CD8-positive, alpha-beta memory T cell (primary cell): Measurements from ENCODE around the gene PCNT. TPM values are rescaled to one million over a fixed set of nuclear protein-coding genes. Genes with fewer than 3 reads are reported as not detected.

ENCODE experiments used
- CTCF ChIA-PET: fragments of 350-600 bp; sonication (Branson Sonifier 250); formaldehyde crosslinking; loops from one replicate; lab custom pipeline; 2021; ENCODE audit warnings: antibody characterized with exemption; lab: Charles Lee
- POLR2A ChIA-PET: fragments of 350-600 bp; sonication (Branson Sonifier 250); formaldehyde crosslinking; loops from one replicate; lab custom pipeline; 2021; ENCODE audit warnings: antibody characterized with exemption; lab: Charles Lee
- DNase-seq, 5 donors: peaks; one replicate each; pipeline versions ENCODE4 v3.0.0 to v3.0.0-alpha.2; 2020 to 2022; ENCODE audit warnings: mixed read lengths in 1 of 5
- H3K27ac ChIP-seq: one replicate; pipeline ENCODE4 v1.7.0; 2013; ENCODE audit warnings: low read depth, mild to moderate bottlenecking, low read length, moderate library complexity
- H3K27me3 ChIP-seq: 2 replicates; pipeline ENCODE4 v1.7.0; 2013; ENCODE audit warnings: low read length, mild to moderate bottlenecking; ENCODE audit not compliant: insufficient read depth, poor library complexity, severe bottlenecking
- H3K36me3 ChIP-seq: 2 replicates; pipeline ENCODE4 v1.7.0; 2013; ENCODE audit warnings: mild to moderate bottlenecking, low read length, moderate library complexity; ENCODE audit not compliant: insufficient read depth
- H3K4me1 ChIP-seq: 2 replicates; pipeline ENCODE4 v1.7.0; 2013; ENCODE audit warnings: mild to moderate bottlenecking, low read length, moderate library complexity; ENCODE audit not compliant: insufficient read depth
- H3K4me3 ChIP-seq: 2 replicates; pipeline ENCODE4 v1.7.0; 2013; ENCODE audit warnings: mild to moderate bottlenecking, low read length
- H3K9me3 ChIP-seq: 2 replicates; pipeline ENCODE4 v1.7.0; 2013; ENCODE audit warnings: mild to moderate bottlenecking, low read length
- H3K27ac Mint-ChIP-seq, 8 donors: one replicate each; pipeline ENCODE4 v1.8.0; 2020 to 2021; ENCODE audit warnings: mixed read lengths in 8 of 8, mild to moderate bottlenecking in 6 of 8, inconsistent platforms in 3 of 8, moderate library complexity in 3 of 8
- H3K27me3 Mint-ChIP-seq, 2 donors: one replicate each; pipeline ENCODE4 v1.8.0; 2020 to 2021; ENCODE audit warnings: mixed read lengths in 2 of 2, mild to moderate bottlenecking in 1 of 2, moderate library complexity in 1 of 2
- H3K36me3 Mint-ChIP-seq, 3 donors: one replicate each; pipeline ENCODE4 v1.8.0; 2020 to 2021; ENCODE audit warnings: mixed read lengths in 3 of 3, inconsistent platforms in 1 of 3, mild to moderate bottlenecking in 1 of 3
- H3K4me1 Mint-ChIP-seq, 3 donors: one replicate each; pipeline ENCODE4 v1.8.0; 2020 to 2021; ENCODE audit warnings: mixed read lengths in 3 of 3, inconsistent platforms in 1 of 3, mild to moderate bottlenecking in 1 of 3
- H3K4me3 Mint-ChIP-seq, 7 donors: one replicate each; pipeline ENCODE4 v1.8.0; 2020 to 2021; ENCODE audit warnings: mixed read lengths in 7 of 7, mild to moderate bottlenecking in 6 of 7, moderate library complexity in 4 of 7, inconsistent platforms in 2 of 7
- H3K9me3 Mint-ChIP-seq, 5 donors: one replicate each; pipeline ENCODE4 v1.8.0; 2020 to 2022; ENCODE audit warnings: mixed read lengths in 5 of 5, mild to moderate bottlenecking in 3 of 5, moderate library complexity in 2 of 5, inconsistent platforms in 1 of 5
- polyA plus RNA-seq: library from polyadenylated mRNA; unstranded; fragments of 300-500 nt; fragmentation: Illumina TruSeq; gene quantifications from one replicate; pipeline ENCODE4 v1.2.3, GENCODE V29; 2021
- total RNA-seq, 2 experiments: library from RNA; stranded (reverse); gene quantifications; one replicate each; pipeline ENCODE4 v1.2.3, GENCODE V29; 2021

Gene PCNT
- total and polyA plus RNA-seq, 3 experiments from 2014 or later, result 27.1 to 60.1 (median 54.8) TPM

GRCh38 chr21:46328151-46328550 is 4.2 kb downstream of the PCNT start:
- peaks cover 0 to 2% (median 0%) of the 10 kb centered on the region in 5 donors for H3K9me3 Mint-ChIP-seq
- H3K27ac Mint-ChIP-seq, result peak overlapping the region in 1 of 8 donors; percentile 62
- Histone ChIP-seq H3K4me3 (no peak overlapping the region), H3K4me1 (peaks cover 8% of the 10 kb centered on the region), H3K27me3 (no peaks in the 10 kb centered on the region), H3K9me3 (no peaks in the 10 kb centered on the region), H3K36me3 (peaks cover 8% of the 10 kb centered on the region), H3K27ac (no peak overlapping the region)
- no peaks in the 10 kb centered on the region for H3K27me3 Mint-ChIP-seq
- peak overlapping the region in 2 of 7 donors; percentile 34 to 51 for H3K4me3 Mint-ChIP-seq
- CTCF ChIA-PET, result no interaction called here
- no peak for DNase-seq
- peaks cover 13 to 19% (median 16%) of the 10 kb centered on the region in 3 donors for H3K4me1 Mint-ChIP-seq
- H3K36me3 Mint-ChIP-seq, result peaks cover 0 to 58% (median 7%) of the 10 kb centered on the region in 3 donors
- POLR2A ChIA-PET, result no interaction called here

DNA sequence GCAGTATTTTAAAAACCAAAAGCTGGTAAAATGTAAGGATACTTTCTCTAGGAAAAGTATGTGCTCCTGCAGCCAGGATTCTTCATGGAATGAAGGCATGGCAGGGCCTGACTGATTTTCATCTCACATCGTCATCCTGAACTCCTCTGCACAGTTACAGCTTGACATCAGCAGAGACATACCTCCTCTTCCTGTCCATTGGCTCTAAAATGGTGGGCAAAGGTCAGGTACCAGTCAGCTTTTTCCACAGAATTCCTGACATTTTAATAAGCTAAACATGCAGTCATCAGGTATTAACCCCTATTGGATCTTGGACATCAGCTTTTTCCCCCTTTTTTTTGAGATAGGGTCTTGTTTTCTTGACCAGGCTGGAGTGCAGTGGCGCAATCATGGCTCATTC is 5.8 kb downstream of the PCNT start:
- Histone ChIP-seq H3K9me3 (no peaks in the 10 kb centered on the region), H3K27me3 (no peaks in the 10 kb centered on the region), H3K4me3 (no peak overlapping the region), H3K27ac (no peak overlapping the region), H3K4me1 (peaks cover 5% of the 10 kb centered on the region), H3K36me3 (peaks cover 15% of the 10 kb centered on the region)
- Mint-ChIP-seq H3K27me3 (no peaks in the 10 kb centered on the region), H3K4me1 (peaks cover 12 to 18% (median 15%) of the 10 kb centered on the region in 3 donors), H3K4me3 (no peak overlapping the region), H3K36me3 (peaks cover 0 to 62% (median 7%) of the 10 kb centered on the region in 3 donors), H3K27ac (no peak overlapping the region), H3K9me3 (no peaks in the 10 kb centered on the region)
- DNase-seq, result no peak
- ChIA-PET POLR2A (no interaction called here), CTCF (no interaction called here)

GRCh38 chr21:46334351-46335140 is 10.6 kb downstream of the PCNT start:
- CTCF ChIA-PET, result no interaction called here
- no peaks in the 10 kb centered on the region for H3K4me1 ChIP-seq
- no peaks in the 10 kb centered on the region for H3K9me3 ChIP-seq
- no peak for DNase-seq
- H3K4me3 Mint-ChIP-seq, result no peak overlapping the region
- no peaks in the 10 kb centered on the region for H3K27me3 Mint-ChIP-seq
- H3K9me3 Mint-ChIP-seq, result no peaks in the 10 kb centered on the region
- POLR2A ChIA-PET, result no interaction called here
- H3K27ac Mint-ChIP-seq, result peak overlapping the region in 1 of 8 donors; percentile 51
- peaks cover 4 to 74% (median 14%) of the 10 kb centered on the region in 3 donors for H3K36me3 Mint-ChIP-seq
- H3K36me3 ChIP-seq, result peaks cover 8% of the 10 kb centered on the region
- no peak overlapping the region for H3K27ac ChIP-seq
- no peaks in the 10 kb centered on the region for H3K27me3 ChIP-seq
- H3K4me3 ChIP-seq, result no peak overlapping the region
- H3K4me1 Mint-ChIP-seq, result peaks cover 0 to 3% (median 1%) of the 10 kb centered on the region in 3 donors

- Histone ChIP-seq H3K27me3 (no peaks in the 10 kb centered on the region), H3K36me3 (peaks cover 8% of the 10 kb centered on the region), H3K4me3 (no peak overlapping the region), H3K4me1 (no peaks in the 10 kb centered on the region), H3K9me3 (no peaks in the 10 kb centered on the region), H3K27ac (no peak overlapping the region)
- peak overlapping the region in 2 of 8 donors; percentile 27 to 61 for H3K27ac Mint-ChIP-seq
- H3K4me1 Mint-ChIP-seq, result peaks cover 0 to 16% (median 11%) of the 10 kb centered on the region in 3 donors
- H3K9me3 Mint-ChIP-seq, result no peaks in the 10 kb centered on the region
- no peak for DNase-seq
- no peak overlapping the region for H3K4me3 Mint-ChIP-seq
- peaks cover 9 to 70% (median 18%) of the 10 kb centered on the region in 3 donors for H3K36me3 Mint-ChIP-seq
- ChIA-PET CTCF (no interaction called here), POLR2A (no interaction called here)
- no peaks in the 10 kb centered on the region for H3K27me3 Mint-ChIP-seq
Observed at GRCh38 chr21:46336603-46337002, 12.6 kb downstream of the PCNT start.

GRCh38 chr21:46340998-46341397 is 17.0 kb downstream of the PCNT start:
- no peaks in the 10 kb centered on the region for H3K9me3 Mint-ChIP-seq
- H3K27ac Mint-ChIP-seq, result peak overlapping the region in 2 of 8 donors; percentile 21 to 32
- CTCF ChIA-PET, result no interaction called here
- peaks cover 12 to 27% (median 16%) of the 10 kb centered on the region in 3 donors for H3K4me1 Mint-ChIP-seq
- no peak for DNase-seq
- Histone ChIP-seq H3K27me3 (no peaks in the 10 kb centered on the region), H3K9me3 (no peaks in the 10 kb centered on the region), H3K36me3 (peaks cover 5% of the 10 kb centered on the region), H3K4me3 (no peak overlapping the region), H3K27ac (no peak overlapping the region), H3K4me1 (no peaks in the 10 kb centered on the region)
- H3K4me3 Mint-ChIP-seq, result no peak overlapping the region
- H3K27me3 Mint-ChIP-seq, result no peaks in the 10 kb centered on the region
- peaks cover 9 to 74% (median 23%) of the 10 kb centered on the region in 3 donors for H3K36me3 Mint-ChIP-seq
- POLR2A ChIA-PET, result no interaction called here

- no peaks in the 10 kb centered on the region for H3K9me3 ChIP-seq
- H3K27me3 ChIP-seq, result no peaks in the 10 kb centered on the region
- Mint-ChIP-seq H3K4me1 (peaks cover 12 to 24% (median 14%) of the 10 kb centered on the region in 3 donors), H3K9me3 (no peaks in the 10 kb centered on the region), H3K27ac (no peak overlapping the region), H3K4me3 (no peak overlapping the region), H3K36me3 (peaks cover 8 to 80% (median 14%) of the 10 kb centered on the region in 3 donors), H3K27me3 (no peaks in the 10 kb centered on the region)
- H3K36me3 ChIP-seq, result peaks cover 16% of the 10 kb centered on the region
- H3K4me3 ChIP-seq, result no peak overlapping the region
- H3K27ac ChIP-seq, result no peak overlapping the region
- no peak for DNase-seq
- H3K4me1 ChIP-seq, result no peaks in the 10 kb centered on the region
- CTCF ChIA-PET, result no interaction called here
- POLR2A ChIA-PET, result no interaction called here
Observed at GRCh38 chr21:46344219-46344915, 20.4 kb downstream of the PCNT start.

DNA sequence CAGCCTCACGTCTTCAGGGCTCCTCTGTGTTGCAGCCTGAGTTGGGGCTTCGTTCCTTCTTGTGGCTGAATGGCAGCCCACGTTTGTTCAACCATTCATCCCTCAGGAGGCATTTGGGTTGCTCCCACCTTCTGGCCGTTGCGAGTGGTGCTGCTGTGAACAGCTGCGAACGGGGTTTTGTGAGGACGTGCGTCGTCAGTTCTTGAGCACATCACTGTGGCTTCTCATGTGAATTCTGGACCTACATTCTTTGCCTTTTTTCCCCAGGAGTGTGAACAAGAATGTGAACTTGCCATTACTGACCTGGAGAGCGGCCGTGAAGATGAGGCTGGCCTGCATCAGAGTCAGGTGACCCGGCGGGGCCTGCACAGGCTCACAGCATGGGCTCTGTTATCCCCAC is 21.9 kb downstream of the PCNT start:
- H3K4me3 Mint-ChIP-seq, result no peak overlapping the region
- H3K27me3 Mint-ChIP-seq, result no peaks in the 10 kb centered on the region
- peaks cover 30% of the 10 kb centered on the region for H3K36me3 ChIP-seq
- H3K36me3 Mint-ChIP-seq, result peaks cover 3 to 82% (median 17%) of the 10 kb centered on the region in 3 donors
- H3K4me1 Mint-ChIP-seq, result peaks cover 7 to 14% (median 12%) of the 10 kb centered on the region in 3 donors
- POLR2A ChIA-PET, result no interaction called here
- no peak for DNase-seq
- CTCF ChIA-PET, result no interaction called here
- no peaks in the 10 kb centered on the region for H3K9me3 ChIP-seq
- H3K27ac Mint-ChIP-seq, result no peak overlapping the region
- H3K4me1 ChIP-seq, result no peaks in the 10 kb centered on the region
- no peak overlapping the region for H3K4me3 ChIP-seq
- no peaks in the 10 kb centered on the region for H3K9me3 Mint-ChIP-seq
- H3K27me3 ChIP-seq, result no peaks in the 10 kb centered on the region
- H3K27ac ChIP-seq, result no peak overlapping the region
